ENCODE results near the gene FER. TPM values are rescaled to one million over a fixed set of nuclear protein-coding genes. Genes with fewer than 3 reads are reported as not detected.

Gene FER
- total and polyA plus RNA-seq, 10 donors, result 0.96 to 38.8 (median 21.2) TPM

DNA sequence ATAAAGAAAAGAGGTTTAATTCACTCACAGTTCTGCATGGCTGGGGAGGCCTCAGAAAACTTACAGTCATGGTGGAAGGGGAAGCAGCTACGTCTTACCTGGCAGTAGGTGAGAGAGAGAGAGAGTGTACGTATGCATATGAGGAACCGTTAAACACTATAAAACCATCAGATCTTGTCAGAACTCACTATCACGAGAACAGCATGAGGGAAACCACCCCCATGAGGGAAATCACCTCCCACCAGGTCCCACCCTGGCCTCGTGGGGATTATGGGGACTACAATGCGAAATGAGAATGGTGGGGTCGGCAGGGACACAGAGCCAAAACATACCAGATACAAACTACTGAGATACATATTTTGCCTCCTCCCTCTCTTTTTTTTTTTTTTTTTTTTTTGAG is 10.8 kb upstream of the FER start:
- no peak overlapping the region for H3K4me3 ChIP-seq
- H3K4me1 ChIP-seq, result no peaks in the 10 kb centered on the region
- 75 to 82% (median 78%) methylated on average over 7 of the region's 7 CpGs for WGBS, 5 donors
- no peaks in the 10 kb centered on the region for H3K27me3 ChIP-seq (replicated peaks in 1 of 7)
- H3K27ac ChIP-seq, result no peak overlapping the region
- H3K36me3 ChIP-seq, result no peaks in the 10 kb centered on the region
- DNase-seq, result no peak
- no peaks in the 10 kb centered on the region for H3K9me3 ChIP-seq
- TF ChIP-seq, protein P1, sequence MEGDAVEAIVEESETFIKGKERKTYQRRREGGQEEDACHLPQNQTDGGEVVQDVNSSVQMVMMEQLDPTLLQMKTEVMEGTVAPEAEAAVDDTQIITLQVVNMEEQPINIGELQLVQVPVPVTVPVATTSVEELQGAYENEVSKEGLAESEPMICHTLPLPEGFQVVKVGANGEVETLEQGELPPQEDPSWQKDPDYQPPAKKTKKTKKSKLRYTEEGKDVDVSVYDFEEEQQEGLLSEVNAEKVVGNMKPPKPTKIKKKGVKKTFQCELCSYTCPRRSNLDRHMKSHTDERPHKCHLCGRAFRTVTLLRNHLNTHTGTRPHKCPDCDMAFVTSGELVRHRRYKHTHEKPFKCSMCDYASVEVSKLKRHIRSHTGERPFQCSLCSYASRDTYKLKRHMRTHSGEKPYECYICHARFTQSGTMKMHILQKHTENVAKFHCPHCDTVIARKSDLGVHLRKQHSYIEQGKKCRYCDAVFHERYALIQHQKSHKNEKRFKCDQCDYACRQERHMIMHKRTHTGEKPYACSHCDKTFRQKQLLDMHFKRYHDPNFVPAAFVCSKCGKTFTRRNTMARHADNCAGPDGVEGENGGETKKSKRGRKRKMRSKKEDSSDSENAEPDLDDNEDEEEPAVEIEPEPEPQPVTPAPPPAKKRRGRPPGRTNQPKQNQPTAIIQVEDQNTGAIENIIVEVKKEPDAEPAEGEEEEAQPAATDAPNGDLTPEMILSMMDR (IDR thresholded peaks at IDR 0.05 in 8 of 11, conservative IDR thresholded peaks at IDR 0.05 in 3 of 11), result no peak
- TF ChIP-seq POLR2A (IDR thresholded peaks at IDR 0.05), result no peak
- TF ChIP-seq POLR2AphosphoS5 (IDR thresholded peaks at IDR 0.05), result no peak
- intact Hi-C loops (cut with DNase I; ENCODE audit: low total_unique reads), result no loop called here

DNA sequence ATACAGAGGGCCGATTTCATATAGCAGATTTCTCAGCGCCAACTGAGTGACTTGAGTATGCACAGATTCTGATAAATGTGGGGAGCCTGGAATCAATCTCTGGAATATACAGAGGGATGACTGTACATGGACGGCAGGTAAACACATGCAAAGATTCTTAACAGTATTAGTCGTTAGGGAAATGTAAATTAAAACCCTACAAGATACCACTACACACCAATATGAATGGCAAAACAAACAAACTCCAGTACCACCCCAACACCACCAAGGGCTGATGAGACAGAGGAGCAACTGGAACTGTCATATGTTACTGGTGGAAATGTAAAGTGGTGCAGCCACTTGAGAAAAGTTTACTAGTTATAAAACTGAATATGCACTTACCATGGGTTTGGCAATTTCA is 8.3 kb upstream of the FER start:
- Histone ChIP-seq H3K4me3 (no peak overlapping the region), H3K4me1 (no peaks in the 10 kb centered on the region), H3K9me3 (no peaks in the 10 kb centered on the region), H3K27me3 (replicated peaks in 1 of 7) (no peaks in the 10 kb centered on the region), H3K27ac (no peak overlapping the region), H3K36me3 (no peaks in the 10 kb centered on the region)
- 88 to 96% (median 92%) methylated on average over 4 of the region's 4 CpGs for WGBS, 5 donors
- intact Hi-C loops (cut with DNase I; ENCODE audit: low total_unique reads), result no loop called here
- no peak for DNase-seq
- TF ChIP-seq, protein P1 (IDR thresholded peaks at IDR 0.05 in 8 of 11, conservative IDR thresholded peaks at IDR 0.05 in 3 of 11), result no peak
- TF ChIP-seq POLR2AphosphoS5 (IDR thresholded peaks at IDR 0.05) (no peak), POLR2A (IDR thresholded peaks at IDR 0.05) (no peak)

DNA sequence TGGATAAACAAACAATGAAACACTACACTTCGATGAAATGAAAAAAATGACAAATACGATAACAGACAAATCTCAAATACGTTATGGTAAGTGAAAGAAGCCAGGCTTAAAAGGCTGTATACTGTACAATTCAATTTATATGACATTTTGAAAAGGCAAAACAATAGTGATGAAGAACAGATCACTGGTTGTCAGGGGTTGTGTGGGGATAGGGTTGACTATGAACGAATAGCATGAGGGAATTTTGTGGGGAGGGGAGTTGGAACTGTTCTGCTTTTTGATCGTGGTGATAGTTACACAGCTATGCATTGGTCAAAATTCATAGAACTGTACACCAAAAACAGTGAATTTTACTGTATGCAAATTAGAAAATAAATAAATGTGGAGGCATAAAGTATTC is 7.8 kb upstream of the FER start:
- intact Hi-C loops (cut with DNase I; ENCODE audit: low total_unique reads), result no loop called here
- H3K4me3 ChIP-seq, result no peak overlapping the region
- no peaks in the 10 kb centered on the region for H3K27me3 ChIP-seq (replicated peaks in 1 of 7)
- H3K27ac ChIP-seq, result no peak overlapping the region
- WGBS, 5 donors, result 74 to 87% (median 81%) methylated on average over 5 of the region's 5 CpGs
- no peaks in the 10 kb centered on the region for H3K36me3 ChIP-seq
- H3K9me3 ChIP-seq, result no peaks in the 10 kb centered on the region
- no peak for DNase-seq
- no peak for TF ChIP-seq POLR2AphosphoS5 (IDR thresholded peaks at IDR 0.05)
- TF ChIP-seq, protein P1 (IDR thresholded peaks at IDR 0.05 in 8 of 11, conservative IDR thresholded peaks at IDR 0.05 in 3 of 11), result no peak
- no peak for TF ChIP-seq POLR2A (IDR thresholded peaks at IDR 0.05)
- no peaks in the 10 kb centered on the region for H3K4me1 ChIP-seq

DNA sequence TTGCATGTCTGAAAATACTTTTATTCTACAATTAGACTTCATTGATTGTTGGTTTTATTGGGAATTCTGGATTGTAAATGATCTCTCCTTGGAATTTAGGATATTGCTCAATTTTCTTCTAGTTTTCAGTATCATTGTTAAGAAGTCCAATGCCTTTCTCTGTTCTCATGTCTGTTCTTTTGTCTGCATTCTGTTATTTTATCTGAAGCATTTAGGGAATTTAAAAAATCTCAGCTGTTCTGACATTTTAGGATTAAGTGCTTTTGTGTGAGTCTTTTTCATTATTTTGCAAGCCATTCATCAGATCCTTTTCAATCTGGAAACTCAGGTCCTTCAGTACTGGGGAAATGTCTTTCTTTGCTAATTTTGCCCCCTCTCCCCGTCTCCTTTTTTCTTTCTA is 4.4 kb upstream of the FER start:
- TF ChIP-seq, protein P1 (IDR thresholded peaks at IDR 0.05 in 8 of 11, conservative IDR thresholded peaks at IDR 0.05 in 3 of 11), result no peak
- TF ChIP-seq POLR2A (IDR thresholded peaks at IDR 0.05), result no peak
- no peak for TF ChIP-seq POLR2AphosphoS5 (IDR thresholded peaks at IDR 0.05)
- WGBS, 5 donors, result 89 to 100% (median 93%) methylated on average over 1 of the region's 1 CpG

More for the DNA sequence above, 4.4 kb upstream of the FER start:
- Histone ChIP-seq H3K9me3 (no peaks in the 10 kb centered on the region), H3K4me3 (no peak overlapping the region), H3K27ac (no peak overlapping the region), H3K36me3 (no peaks in the 10 kb centered on the region), H3K27me3 (replicated peaks in 1 of 7) (no peaks in the 10 kb centered on the region), H3K4me1 (peaks cover 0 to 17% (median 11%) of the 10 kb centered on the region in 6 donors)
- intact Hi-C loops (cut with DNase I; ENCODE audit: low total_unique reads), result no loop called here
- no peak for DNase-seq
